HG03066 (cell line): Measurements from ENCODE around the gene ARMH4.
"Not testable (repeated sequence)": the region's sequence is repeated elsewhere in the genome, so short reads cannot be mapped to it uniquely, and the experiment has no call there.

Source experiments
- ATAC-seq: cut with Tn5 transposase; IDR thresholded peaks from one replicate; pipeline ENCODE4 v1.9.1; 2021; ENCODE audit warnings: low read depth; ENCODE audit not compliant: unreplicated experiment

ARMH4 gene

DNA sequence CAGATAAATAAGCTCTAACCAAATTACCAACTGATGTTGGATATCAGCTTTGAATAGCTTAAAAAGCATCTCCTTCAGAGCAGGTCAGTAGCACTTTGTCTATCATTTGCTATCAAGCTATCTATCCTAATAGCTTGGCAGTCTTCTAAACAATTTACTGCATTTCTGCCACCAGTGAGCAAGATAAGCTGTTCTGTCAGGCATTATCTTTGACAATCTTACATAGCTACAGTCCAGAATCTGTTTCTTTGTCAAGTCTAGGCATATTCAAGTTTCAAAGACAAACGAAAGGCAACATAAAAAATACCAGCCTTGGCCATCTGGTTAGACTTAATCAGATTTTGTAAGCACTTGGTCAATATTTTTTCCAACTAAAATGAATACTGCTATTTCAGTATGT, 5.6 kb downstream of the ARMH4 start:
- no peak for ATAC-seq

DNA sequence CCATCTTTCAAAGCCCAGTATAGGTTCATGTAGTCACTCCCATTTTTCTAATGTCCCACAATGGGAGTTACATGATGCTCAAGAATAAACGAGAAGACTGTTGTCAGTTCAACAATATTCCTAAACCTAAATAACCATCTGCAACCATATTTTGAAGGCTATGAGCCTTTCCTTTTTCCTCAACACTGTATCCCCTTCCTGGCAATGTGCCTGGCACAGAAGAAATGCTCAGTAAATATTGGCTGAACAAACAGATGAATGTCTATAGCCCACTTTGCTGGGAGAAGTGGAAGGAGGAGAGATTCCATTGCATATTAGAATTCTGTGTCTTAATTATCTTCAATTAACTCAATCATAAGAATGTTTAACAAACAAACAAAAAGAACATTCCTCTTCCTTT, 6.1 kb downstream of the ARMH4 start:
- no peak for ATAC-seq

DNA sequence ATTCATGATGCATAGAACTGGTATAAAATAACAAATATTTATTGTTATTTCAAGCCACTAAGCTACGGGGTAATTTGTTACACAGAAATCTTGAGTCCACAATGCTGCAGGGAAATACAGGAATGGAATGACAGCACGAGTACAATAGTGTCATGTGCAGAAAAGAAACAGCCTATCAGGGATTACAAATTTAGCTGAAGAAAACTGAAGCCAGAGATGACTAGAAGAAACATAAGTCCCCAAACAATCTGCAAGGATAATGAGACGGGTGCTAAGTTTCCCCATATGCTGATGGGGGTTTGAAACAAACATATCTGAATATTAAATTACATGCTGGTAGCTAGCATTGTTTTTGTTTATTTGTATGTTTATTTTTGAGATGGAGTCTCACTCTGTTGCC, 8.9 kb downstream of the ARMH4 start:
- ATAC-seq, result no peak

DNA sequence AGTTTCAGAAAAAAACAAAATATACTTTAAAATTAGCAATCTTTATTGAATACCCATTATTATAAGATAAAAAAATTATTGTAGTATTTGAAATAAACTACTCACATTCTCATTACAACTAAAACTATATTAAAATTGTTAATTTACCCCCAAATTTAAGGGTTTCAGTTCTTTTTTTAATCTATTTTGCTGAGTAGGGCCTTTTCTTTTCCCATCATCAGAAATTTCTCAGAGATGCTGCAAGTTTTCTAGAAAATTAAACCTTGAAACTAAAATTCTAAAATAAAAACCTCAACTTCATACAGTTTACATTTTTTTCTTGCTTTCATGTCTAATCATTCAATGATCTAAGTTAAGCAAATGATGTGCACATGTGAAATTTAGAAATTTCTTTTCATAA, 10.1 kb downstream of the ARMH4 start:
- ATAC-seq, result no peak

DNA sequence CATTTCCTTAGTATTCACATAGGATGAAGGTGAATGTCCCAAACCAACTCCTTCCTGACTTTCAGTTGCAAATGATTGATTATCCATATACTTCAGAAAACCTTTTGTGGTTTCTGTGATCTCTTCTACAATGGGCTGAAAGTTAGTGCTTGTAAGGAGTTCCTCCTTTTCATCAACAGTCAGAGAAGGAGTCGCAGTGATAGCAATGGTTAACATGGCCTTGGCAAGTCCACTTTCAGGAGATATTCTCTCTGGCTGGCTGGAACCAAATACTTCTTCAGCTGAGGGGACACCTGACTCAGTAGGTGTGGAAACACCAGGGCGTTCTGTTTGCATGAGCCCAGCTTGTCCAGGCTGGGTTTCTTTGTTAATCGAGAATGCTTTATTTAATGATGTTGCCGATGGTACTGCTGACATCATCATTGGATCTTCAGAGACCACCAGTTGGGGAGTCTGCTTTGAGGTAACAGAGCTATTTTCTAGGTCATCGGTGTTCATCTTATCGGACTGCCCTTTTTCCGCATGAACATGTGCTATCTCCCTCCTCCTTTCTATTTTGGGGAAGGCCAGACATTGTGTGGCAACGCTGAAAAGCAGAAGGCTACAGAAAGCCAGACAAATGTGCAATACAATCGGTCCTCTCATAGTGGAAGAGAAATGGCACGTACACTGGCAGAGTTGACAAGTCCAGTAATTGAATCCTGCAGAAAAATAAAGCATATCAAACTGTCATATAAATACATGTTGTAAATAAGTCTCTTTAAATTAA, 13.1 kb downstream of the ARMH4 start:
- no peak for ATAC-seq

DNA sequence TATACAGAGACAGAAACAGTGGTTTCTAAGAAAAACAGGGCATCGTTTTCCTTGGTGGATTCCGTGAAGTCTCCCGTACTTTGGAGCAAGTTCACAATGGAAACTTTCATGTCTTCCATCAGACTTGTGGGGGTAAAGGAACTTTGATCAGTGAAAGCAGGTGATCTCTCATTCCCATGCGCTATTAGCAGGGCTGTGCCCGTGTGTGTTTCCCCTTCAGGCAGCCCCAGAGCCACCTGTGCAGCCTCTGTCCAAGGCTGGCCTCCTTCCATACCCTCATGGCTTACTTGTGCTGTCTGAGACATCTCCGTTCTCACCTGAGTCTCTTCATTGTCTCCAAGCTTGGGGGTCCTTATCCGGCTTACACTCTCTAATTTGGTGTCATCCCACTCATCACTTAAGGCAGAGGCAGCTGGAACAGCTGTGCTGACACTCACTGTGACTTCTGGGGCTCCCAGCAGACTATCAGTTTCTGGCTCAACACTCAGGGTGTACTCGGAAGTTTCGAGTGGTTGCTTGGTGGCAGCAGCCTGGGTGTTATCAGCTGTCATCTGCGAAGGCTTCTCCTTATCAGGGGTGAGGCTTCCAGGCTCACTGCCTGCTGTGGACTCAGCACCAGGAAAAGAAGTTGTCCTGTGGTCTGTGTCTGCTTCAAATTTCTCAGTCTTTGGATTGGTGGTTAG, 13.8 kb downstream of the ARMH4 start:
- no peak for ATAC-seq

DNA sequence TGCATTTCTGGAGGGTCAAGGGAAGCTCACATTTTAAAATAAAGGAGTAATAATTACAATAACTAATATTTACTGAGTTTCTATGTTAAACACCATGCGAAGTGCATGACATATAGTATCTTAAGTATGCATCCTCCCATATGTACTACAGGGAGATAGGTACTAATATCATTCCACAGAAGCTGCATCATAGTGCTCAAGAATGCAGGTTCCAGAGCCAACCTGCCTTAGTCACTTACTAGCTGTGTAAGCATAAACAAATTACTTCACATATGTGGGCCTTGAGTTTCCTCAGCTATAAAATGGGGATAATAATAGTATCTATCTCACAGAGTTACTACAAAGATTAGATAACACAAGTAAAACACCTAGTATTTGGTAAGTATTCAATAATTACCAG, 18.3 kb downstream of the ARMH4 start:
- ATAC-seq, result no peak

DNA sequence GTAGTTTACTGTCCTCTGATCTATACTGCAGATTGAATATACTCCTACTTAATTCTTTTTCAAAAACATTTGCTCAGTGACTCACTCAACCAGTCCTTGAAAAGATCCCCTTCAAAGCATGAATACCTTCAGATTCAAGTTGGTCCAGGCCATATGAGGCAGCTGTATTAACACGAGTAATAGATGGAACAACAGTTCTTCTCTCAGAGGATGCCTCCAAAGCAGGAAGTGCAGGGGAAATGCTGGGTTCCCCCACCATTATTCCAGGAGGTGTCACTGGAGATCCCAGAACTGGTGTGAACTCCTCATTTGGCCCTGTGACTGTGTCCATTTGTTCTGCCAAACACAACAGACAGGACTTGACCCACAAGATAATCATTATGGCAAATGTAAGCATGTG, 20.6 kb downstream of the ARMH4 start:
- ATAC-seq, result no peak

DNA sequence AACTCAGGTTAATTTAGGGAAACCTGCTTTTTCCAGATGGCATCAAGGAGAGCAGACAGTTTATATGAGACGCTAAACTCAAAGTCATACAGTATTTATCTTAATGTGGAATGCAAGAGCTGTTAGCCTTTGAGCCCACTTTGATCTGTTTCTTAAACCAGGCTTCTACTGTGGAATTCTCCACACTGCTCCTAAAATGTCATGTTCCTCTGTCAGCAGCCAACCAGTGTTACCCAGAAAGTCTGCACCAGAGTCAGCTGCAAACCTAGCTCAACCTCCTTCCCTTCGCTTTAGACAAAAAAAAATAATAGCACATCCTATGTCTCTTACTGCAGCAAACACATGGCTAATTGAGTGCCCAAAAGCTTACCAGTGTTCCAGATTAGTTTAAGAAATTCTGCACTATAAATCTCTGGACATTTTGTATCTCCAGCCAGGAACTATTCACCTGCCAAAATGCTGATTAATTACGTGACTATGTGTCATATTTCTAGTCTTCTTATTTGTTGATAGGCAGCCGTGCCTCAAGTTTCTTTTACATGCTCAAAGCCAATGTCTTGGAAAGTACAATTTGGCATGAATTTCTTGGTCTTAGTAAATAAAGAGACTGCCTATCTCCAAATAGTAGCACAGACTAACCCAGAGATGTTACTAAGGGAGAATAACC, 21.8 kb downstream of the ARMH4 start:
- no peak for ATAC-seq

DNA sequence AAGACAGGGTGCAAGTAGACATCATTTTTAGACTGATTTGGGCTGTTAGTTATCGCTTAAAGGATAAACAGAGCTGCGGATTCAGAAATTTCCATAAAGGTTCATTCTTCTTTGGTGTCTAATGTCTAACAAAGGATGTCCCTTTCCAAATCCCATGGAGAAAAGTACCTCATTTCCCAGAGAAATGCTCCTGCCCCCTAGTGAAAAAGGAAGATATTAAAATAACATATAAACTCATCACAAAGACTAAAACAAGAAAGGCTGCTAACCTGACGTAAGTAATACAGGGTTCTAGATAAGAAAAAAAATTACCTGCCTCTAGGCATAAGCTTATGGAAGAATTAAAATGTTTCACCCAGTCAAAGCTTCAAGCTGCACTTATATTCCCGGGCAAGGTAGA, 22.8 kb downstream of the ARMH4 start:
- ATAC-seq, result no peak

DNA sequence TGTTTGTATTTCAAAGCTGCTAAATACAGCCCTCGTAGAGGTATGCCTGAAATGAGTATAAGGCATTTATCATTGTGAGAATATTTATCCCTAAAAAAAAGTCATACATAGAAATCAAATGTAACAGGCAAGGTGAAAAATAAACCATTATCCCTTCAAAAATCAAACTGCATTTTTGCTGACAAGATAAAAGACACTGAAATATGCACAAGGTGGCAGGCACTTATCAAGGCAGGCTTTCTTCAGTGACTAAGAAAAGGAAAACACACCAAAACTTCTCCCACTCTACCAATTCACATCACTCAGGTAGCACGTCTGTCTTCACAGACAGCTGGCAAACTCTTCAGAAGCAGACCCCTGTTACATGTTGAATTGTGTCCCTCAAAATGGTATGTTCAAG, 23.6 kb downstream of the ARMH4 start:
- no peak for ATAC-seq

DNA sequence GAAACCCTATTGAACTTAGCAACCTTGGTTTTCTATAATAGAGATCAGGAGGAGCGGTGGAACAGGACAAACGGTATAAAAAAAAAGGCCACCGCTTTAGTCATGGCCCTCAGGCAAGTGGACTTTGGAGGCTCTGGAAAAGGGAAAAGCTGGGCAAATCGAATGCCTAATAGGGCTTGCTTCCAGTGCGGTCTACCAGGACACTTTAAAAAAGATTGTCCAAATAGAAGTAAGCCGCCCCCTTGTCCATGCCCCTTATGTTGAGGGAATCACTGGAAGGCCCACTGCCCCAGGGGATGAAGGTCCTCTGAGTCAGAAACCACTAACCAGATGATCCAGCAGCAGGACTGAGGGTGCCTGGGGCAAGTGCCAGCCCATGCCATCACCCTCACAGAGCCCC, 29.5 kb downstream of the ARMH4 start:
- not testable (repeated sequence) for ATAC-seq

DNA sequence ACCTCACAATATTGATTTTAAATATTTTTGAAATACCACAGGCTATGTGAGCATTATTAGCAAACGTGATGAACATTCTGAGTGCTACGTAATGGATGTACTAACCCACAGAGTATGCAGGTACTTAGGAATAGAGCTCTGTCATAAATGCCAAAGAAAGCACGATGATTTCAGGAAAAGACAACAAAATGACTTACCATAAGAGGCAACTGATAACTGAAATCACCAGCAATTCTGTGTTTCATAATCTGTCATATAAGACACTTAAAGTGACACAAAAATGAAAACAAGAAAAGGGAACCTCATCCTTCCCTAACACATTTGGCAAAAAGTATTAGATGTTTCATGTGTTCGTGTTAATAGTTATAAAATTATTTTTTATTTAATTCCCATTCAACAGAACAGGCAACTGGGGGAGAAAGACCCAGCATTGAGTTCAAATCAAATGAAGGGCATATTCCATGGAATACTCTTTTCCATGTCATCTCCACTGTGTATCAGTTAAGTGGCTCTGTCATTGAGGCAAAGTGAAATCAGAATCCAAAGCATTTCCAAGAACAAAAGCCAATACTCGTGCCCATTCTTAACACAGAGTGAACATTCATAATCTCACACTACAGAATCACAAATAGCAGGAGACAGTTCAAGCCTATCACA, 30.4 kb downstream of the ARMH4 start:
- ATAC-seq, result no peak

DNA sequence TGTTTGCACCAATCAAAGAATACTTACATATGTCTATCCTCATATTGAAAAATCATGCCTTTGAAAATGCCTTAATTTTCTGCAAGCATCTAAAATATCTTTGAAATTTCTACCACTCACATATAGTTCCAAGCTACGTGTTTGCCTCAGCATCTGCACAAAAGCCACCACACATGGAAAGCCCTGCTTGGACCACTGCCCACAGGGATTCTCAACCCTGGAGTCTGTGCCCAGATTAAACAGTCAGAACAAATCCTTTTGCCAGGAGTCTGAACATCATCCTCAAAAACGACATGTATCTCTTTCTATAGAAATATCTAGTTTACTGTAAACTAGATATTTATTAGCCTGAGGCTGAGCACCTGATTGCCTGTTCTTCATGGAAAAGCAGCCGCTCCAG, 32.6 kb downstream of the ARMH4 start:
- no peak for ATAC-seq

DNA sequence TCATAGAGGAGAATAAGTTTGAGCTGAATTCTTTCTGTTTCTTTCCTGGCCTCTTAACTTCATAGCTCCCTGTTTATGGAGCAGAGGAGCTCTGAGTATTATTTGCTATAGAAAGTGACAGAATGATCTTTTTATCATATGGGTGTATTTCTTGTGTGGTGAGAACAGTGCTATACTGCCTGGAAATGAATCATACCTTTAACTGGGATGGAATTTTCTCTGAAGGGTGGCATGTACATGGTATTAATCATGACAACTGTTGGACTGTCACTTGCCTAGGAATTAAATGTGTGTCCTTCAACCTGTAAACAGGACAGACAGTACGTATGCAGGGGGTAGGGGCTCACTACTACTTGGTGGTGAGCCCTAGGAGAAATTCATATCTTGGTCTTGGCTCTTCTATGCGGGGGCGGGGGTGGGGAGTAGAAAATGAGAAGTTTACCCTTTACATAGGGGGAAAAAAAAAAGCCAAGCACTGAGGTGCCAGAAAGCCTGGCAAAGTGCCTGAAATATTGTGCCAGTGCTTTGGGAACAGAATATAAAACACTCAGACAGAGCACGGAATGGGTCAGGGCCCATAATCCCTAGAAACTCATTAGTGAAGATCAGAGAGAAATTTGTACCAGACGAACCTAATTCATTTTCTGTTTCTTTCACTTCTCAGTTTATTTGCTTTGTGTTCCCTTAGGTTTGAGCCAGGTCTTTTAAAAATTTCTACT, 33.8 kb downstream of the ARMH4 start:
- no peak for ATAC-seq

DNA sequence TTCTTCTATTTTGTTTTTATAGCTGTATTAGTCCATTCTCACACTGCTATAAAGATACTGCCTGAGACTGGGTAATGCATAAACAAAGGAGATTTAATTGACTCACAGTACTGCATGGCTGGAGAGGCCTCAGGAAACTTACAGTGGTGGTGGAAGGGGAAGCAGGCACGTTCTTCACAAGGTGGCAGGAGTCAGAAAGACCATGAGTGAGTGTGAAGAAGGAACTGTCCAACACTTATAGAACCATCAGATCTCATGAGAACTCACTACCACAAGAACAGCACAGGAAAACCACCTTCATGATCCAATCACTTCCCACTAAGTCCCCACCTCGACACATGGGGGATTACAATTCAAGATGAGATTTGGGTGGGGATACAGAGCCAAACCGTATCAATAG, 42.3 kb downstream of the ARMH4 start:
- ATAC-seq, result no peak

DNA sequence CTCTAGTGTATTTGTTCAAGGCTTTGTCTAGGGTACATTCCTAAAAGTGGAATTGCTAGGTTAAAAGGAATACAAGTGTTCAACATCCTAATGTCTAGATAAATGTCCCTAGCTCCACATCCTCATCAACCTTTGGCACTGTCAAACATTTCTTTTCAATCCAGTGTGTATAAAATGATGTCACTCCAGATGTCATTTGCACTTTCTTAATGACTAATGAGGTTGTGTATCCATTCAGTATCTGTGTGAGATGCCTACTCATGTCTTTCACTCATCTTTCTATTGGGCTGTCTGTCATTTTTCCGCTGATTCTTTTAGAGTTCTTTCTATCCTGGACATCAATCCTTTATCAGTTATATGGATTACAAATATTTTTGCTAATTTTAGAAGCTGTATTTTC, 43.3 kb downstream of the ARMH4 start:
- no peak for ATAC-seq

DNA sequence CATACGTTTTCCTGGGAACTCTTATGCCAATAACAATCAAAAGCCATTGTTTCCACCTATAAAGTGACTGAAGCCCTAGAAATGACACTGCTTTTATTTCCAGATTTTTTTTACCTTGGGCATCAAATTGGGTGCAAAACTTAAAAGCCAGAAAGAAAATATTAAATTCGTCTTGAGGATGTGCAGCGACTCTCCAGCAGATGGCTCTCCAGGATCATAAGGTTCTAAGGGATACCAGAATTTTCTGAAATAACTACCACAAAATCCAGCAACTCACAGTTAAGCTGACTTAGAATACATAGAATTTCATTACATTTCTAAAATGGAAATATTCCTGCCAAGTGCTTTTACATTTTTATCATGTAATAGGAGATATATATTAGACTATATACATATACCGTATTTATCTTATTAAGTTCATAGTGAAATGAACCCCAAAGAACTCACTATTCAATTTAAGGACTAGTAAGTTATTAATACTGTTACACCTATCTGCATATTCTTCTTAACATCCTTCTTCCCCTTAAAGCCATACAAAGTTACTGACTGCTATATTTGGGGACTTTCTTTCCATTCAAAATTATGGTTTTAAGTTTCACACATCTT, 44.0 kb downstream of the ARMH4 start:
- no peak for ATAC-seq

DNA sequence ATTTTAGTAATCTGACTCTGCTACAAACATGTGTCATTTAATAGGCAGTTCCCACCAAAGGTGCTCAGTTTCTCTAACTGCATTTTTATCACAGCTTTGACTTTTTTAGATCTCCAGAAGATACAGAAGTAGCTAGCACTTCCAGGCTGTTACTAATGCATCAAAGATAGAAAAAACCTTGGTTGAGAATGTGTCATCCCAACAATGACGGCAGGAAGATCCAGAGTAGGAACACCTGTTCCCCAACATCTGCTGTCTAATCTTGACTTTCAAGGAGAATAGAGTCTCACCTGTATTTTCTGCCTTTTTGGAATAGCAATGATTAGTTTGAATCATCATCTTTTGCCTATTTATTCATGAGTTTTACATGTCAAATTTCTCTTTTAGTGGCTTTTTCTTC, 45.0 kb downstream of the ARMH4 start:
- ATAC-seq, result no peak

DNA sequence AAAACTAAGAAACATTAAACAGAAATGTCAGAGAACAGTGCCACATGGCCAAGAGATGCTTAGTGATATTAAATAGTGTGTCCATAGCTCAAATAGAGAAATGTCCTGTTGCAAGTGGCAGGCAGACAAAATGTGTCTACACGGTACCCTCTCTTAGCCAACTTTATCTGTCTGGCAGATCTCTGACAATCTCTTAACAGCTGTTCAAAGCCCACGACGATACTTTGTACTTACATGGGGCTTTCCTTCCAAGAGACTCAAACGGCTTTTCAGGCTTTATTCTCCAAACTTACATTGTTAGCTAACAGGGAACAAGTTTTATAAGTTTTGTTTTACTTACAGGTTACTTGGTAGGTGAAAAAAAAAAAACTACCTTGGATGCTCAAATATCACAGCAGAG, 45.6 kb downstream of the ARMH4 start:
- ATAC-seq, result no peak
